GM18861 (cell line): Measurements from ENCODE around the gene RANBP17.

Experiments used
- ATAC-seq: cut with Tn5 transposase; IDR thresholded peaks from one replicate; pipeline ENCODE4 v1.9.1; 2021; ENCODE audit not compliant: unreplicated experiment

Gene RANBP17

GRCh38 chr5:171226096-171226754, 364.4 kb downstream of the RANBP17 start:
- ATAC-seq = no peak

- ATAC-seq = peak; percentile 66
Observed at GRCh38 chr5:171226864-171227263, 365.0 kb downstream of the RANBP17 start.

GRCh38 chr5:171236651-171237050, 374.8 kb downstream of the RANBP17 start:
- ATAC-seq = no peak

- no peak for ATAC-seq
Observed at GRCh38 chr5:171242521-171242920, 380.7 kb downstream of the RANBP17 start.

GRCh38 chr5:171246231-171246630, 384.4 kb downstream of the RANBP17 start:
- no peak for ATAC-seq

- ATAC-seq = no peak
Observed at GRCh38 chr5:171249460-171249859, 387.6 kb downstream of the RANBP17 start.

- no peak for ATAC-seq
Observed at GRCh38 chr5:171250738-171251137, 388.9 kb downstream of the RANBP17 start.

- ATAC-seq = no peak
Observed at GRCh38 chr5:171251519-171251918, 389.7 kb downstream of the RANBP17 start.

- no peak for ATAC-seq
Observed at GRCh38 chr5:171252674-171253073, 390.9 kb downstream of the RANBP17 start.

- no peak for ATAC-seq
Observed at GRCh38 chr5:171258737-171259415, 397.1 kb downstream of the RANBP17 start.

- no peak for ATAC-seq
Observed at GRCh38 chr5:171261361-171261760, 399.5 kb downstream of the RANBP17 start.

GRCh38 chr5:171261904-171262303, 400.1 kb downstream of the RANBP17 start:
- ATAC-seq = no peak

- no peak for ATAC-seq
Observed at GRCh38 chr5:171263181-171263580, 401.4 kb downstream of the RANBP17 start.

GRCh38 chr5:171264843-171265242, 403.0 kb downstream of the RANBP17 start:
- ATAC-seq = no peak

GRCh38 chr5:171268700-171269620, 407.1 kb downstream of the RANBP17 start:
- no peak for ATAC-seq

GRCh38 chr5:171269717-171270116, 407.9 kb downstream of the RANBP17 start:
- ATAC-seq = peak; percentile 71

- no peak for ATAC-seq
Observed at GRCh38 chr5:171270136-171270535, 408.3 kb downstream of the RANBP17 start.

GRCh38 chr5:171271798-171272197, 410.0 kb downstream of the RANBP17 start:
- ATAC-seq = no peak

GRCh38 chr5:171272996-171273970, 411.5 kb downstream of the RANBP17 start:
- no peak for ATAC-seq

- no peak for ATAC-seq
Observed at GRCh38 chr5:171275841-171276544, 414.2 kb downstream of the RANBP17 start.
